Left ventricle myocardium inferior (tissue), 1 donor: Measurements from ENCODE around the gene ITM2C. TPM values are rescaled to one million over a fixed set of nuclear protein-coding genes. Genes with fewer than 3 reads are reported as not detected.

Experiments used
- DNase-seq: peaks from one replicate; pipeline ENCODE4 v3.0.0-alpha.2; 2020
- H3K27ac ChIP-seq: fragments of 200-600 bp; replicated peaks from 2 replicates; pipeline ENCODE4 v1.8.0; 2021
- H3K27me3 ChIP-seq: fragments of 200-600 bp; 2 replicates; pipeline ENCODE4 v1.8.0; 2021; ENCODE audit warnings: low read depth
- H3K36me3 ChIP-seq: fragments of 200-600 bp; 2 replicates; pipeline ENCODE4 v1.8.0; 2021
- H3K4me1 ChIP-seq: fragments of 200-600 bp; 2 replicates; pipeline ENCODE4 v1.8.0; 2021
- H3K4me3 ChIP-seq: fragments of 200-600 bp; 2 replicates; pipeline ENCODE4 v1.8.0; 2021; ENCODE audit warnings: mild to moderate bottlenecking, moderate library complexity
- H3K9me3 ChIP-seq: fragments of 200-600 bp; replicated peaks from 2 replicates; pipeline ENCODE4 v1.8.0; 2021
- CTCF ChIP-seq: fragments of 200-600 bp; IDR thresholded peaks from 2 replicates; pipeline ENCODE4 v1.8.0; 2021; ENCODE audit warnings: antibody characterized with exemption, mild to moderate bottlenecking, borderline replicate concordance
- intact Hi-C: fragments of 100-400 bp; cut with micrococcal nuclease; formaldehyde crosslinking; loops from one replicate; pipeline ENCODE4 v1.11.0; 2022
- total RNA-seq: library from RNA; stranded (reverse); fragmentation: NEBNext Ultra II Directional; extraction: Animal tissue kit (Norgen Biotek cat#: 25700); gene quantifications from one replicate; pipeline ENCODE4 v1.2.1, GENCODE V29; 2021
- donor health status: DM: no; HTN: yes; CAD: no; lungs with severe emphysema.

ITM2C gene
- total RNA-seq, 1 donor from 2014 or later: 25.5 TPM

GRCh38 chr2:230895536-230896345 is 31.0 kb downstream of the ITM2C start:
- no peaks in the 10 kb centered on the region for H3K4me1 ChIP-seq
- no peaks in the 10 kb centered on the region for H3K36me3 ChIP-seq
- TF ChIP-seq CTCF: no peak
- H3K27me3 ChIP-seq: peaks cover 20% of the 10 kb centered on the region
- peaks cover 5% of the 10 kb centered on the region for H3K9me3 ChIP-seq
- H3K4me3 ChIP-seq: no peak overlapping the region
- no peak for DNase-seq
- intact Hi-C loops: no loop called here
- H3K27ac ChIP-seq: no peak overlapping the region

DNA sequence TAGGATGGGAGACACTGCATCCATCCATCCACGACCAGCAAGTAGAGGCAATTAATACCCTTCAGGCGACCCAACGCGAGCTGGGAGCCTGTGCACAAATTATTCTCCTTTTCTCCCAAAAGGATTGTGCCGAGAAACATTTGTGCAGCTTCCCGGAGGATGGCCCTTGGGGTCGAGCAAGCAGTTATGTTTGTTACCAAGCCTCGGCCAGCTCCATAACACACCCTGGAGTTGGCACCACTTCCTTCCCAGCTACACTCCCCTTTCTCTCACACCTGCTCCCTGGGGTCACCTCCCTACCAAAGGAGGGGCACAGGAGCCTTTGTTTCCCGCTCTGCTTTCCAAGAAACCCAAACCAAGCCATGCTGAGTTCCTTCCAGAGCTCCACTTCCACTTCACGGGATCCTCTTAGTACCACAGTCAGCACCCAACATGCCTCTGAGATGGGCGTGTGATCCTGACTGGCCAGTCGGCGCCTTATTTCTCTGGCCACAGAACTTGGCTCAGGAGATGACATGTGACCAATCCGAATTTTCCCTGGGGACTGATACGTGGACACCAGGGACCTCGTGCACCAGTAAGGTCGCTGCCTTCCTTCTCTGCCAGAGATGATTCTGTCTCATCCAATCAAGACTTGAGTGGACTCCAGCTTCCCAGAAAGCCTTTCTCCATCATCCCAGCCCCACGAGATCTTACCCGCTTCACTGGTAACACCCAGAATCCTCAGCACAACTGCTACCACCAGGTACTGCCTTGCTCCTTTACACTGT is 31.8 kb downstream of the ITM2C start:
- no peak for DNase-seq
- TF ChIP-seq CTCF: no peak
- H3K9me3 ChIP-seq: peaks cover 5% of the 10 kb centered on the region
- no peaks in the 10 kb centered on the region for H3K4me1 ChIP-seq
- H3K36me3 ChIP-seq: no peaks in the 10 kb centered on the region
- no peak overlapping the region for H3K4me3 ChIP-seq
- H3K27ac ChIP-seq: no peak overlapping the region
- intact Hi-C loops: no loop called here
- peaks cover 28% of the 10 kb centered on the region for H3K27me3 ChIP-seq

- no peak for DNase-seq
- H3K4me1 ChIP-seq: no peaks in the 10 kb centered on the region
- TF ChIP-seq CTCF: no peak
- H3K9me3 ChIP-seq: no peaks in the 10 kb centered on the region
- intact Hi-C loops: no loop called here
- no peaks in the 10 kb centered on the region for H3K36me3 ChIP-seq
- H3K4me3 ChIP-seq: no peak overlapping the region
- no peak overlapping the region for H3K27ac ChIP-seq
- peaks cover 23% of the 10 kb centered on the region for H3K27me3 ChIP-seq
Observed at GRCh38 chr2:230898016-230898712, 33.4 kb downstream of the ITM2C start.

DNA sequence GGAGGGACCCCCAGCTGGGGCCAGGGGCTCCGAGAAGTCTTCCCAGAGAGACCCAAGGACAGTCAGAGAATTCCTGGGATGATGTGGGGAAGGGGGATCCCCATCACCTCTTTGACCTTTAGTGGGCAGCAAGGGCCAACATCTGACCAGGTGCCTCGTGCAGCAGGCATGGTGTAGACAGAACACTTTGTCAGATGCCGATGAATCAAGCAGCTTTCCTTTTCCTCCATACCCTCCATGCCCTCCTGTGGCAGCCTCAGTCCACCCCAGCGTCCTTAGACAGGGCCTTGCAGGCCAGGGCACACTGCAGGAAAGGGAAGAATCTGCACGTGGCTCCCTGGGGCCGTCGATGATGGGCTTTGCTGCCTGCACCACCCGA is 34.0 kb downstream of the ITM2C start:
- Histone ChIP-seq H3K9me3 (no peaks in the 10 kb centered on the region), H3K36me3 (no peaks in the 10 kb centered on the region), H3K4me1 (no peaks in the 10 kb centered on the region), H3K4me3 (no peak overlapping the region), H3K27ac (no peak overlapping the region), H3K27me3 (peaks cover 23% of the 10 kb centered on the region)
- no peak for DNase-seq
- no peak for TF ChIP-seq CTCF
- intact Hi-C loops: no loop called here

GRCh38 chr2:230899287-230899686 is 34.5 kb downstream of the ITM2C start:
- no peak for TF ChIP-seq CTCF
- no peaks in the 10 kb centered on the region for H3K9me3 ChIP-seq
- no peaks in the 10 kb centered on the region for H3K36me3 ChIP-seq
- no peak overlapping the region for H3K4me3 ChIP-seq
- no peak for DNase-seq
- peaks cover 23% of the 10 kb centered on the region for H3K27me3 ChIP-seq
- intact Hi-C loops: no loop called here
- H3K27ac ChIP-seq: no peak overlapping the region
- no peaks in the 10 kb centered on the region for H3K4me1 ChIP-seq
